Measurements from ENCODE around the gene SHC2.

The SHC2 gene

DNA sequence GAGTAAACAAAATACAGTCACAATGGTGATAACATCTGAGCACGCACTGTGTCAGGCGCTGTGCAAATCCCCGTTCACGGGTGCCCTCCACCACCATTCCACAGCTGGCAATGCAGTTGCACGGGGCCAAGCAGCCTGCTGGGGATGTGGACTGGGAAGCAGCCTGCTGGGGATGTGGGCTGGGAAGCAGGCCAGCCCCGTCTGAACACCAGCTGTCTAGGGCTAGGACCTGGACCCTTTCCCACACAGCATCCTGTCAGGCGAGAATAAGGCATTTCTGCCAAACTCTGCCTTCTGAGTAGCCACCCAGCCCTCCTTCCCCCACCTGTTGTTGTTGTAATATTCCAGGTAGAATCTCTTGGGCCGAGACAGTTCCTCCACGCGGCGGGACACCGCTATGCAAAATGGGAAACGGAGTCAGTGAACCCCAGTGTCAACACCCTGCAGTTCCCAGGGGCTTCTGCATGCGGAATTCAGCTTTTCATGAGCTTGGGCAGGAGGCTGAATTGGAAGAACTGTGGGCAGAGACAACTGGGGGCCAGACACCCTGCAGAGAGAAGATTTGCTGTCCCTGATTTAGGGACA, 88.4 kb downstream of the SHC2 start:
- DNase-seq (ENCODE audit: low read depth) = no peak

DNA sequence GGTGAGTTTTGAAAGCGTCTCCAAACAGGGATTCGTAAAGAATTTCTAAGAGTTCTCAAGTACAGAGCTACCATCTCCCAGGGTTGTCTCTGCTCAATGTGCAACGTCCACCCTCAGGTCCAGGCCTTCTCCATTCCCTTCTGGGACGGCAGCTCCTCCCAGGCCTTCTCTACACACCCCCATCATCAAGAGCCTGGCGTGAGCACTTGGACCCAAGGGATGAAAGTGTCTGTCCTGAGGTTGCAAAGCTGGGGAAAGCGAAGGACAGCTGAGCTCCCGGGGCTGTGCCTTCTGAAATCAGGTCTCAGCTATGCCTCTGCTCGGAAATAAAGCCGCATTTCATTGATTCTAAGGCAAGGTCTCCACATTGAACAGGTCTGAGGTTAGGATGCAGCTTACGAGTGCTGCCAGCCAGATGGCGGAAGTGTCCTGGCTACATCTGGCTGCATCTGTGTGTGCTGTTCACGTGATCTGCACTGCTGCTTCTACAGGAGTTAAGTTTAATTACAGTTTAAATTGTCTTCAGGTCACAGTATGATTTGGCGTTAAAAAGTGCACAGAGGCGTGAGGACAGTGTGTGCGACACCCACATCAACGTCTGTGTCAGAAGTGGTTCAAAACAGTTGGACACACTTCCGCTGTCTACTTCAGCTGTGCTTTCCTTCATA, 89.2 kb downstream of the SHC2 start:
- no peak for DNase-seq (ENCODE audit: low read depth)

DNA sequence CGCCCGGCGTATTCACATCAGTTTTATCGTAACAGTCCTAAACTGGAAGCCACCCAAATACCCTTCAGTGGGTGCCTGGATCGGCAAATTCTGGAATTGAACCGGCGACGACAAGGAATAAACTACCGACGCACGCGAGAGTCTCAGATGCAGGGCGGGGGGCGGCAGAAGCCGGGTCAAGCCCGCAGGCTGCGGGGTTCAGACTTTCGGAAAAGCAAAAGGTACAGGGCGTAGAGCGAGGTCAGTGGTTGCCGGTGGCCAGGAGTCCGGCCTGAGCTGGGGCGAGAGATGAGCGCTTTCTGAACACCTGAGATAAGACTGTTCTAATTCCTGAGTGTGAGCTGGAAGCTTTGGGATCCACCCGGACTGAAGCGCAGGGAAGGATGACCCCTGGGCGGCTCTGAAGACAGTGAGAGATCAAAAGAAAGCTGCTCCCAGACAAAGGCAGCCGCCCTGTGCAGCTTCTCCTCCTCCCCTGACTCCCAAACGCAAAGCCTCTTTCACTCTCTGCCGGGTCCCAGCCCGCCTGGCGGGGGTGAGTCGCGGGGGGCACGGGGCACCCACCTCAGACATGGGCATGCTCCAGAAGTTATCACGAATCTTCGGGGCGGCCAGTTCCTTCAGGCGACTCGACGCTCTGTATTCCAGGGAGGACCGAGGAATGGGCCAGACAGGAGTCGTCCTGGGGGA, 90.0 kb downstream of the SHC2 start:
- DNase-seq (ENCODE audit: low read depth) = no peak

DNA sequence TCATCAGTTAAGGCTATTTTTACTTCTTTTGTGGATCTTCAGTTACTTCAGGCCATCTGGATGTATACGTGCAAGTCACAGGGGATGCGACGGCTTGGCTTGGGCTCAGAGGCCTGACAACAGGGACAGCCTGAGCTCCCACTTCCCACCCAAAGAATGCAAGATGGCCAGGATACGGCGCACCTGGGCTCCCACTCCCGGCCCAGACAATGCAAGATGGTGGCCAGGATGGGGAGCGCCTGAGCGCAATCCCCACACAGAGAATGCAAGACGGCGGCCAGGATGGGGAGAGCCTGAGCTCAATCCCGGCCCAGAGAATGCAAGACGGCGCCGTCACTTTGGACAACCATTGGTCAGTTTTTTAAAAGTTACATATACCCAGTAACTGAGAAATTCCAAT, 91.0 kb downstream of the SHC2 start:
- no peak for DNase-seq (ENCODE audit: low read depth)

DNA sequence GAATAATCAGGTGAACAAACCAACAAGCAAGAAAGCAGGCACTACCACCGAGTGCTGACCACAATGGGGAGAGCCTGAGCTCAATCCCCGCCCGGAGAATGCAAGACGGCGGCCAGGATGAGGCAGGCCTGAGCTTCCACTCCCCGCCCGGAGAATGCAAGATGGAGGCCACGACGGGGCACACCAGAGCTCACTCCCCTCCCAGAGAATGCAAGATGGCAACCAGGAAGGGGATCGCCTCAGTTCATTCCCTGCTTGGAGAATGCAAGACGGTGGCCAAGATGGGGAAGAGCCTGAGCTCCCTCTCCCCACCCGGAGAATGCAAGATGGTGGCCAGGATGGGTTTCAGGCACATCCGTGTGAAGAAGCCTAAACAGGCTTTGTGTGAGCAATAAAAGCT, 91.6 kb downstream of the SHC2 start:
- DNase-seq (ENCODE audit: low read depth) = no peak

DNA sequence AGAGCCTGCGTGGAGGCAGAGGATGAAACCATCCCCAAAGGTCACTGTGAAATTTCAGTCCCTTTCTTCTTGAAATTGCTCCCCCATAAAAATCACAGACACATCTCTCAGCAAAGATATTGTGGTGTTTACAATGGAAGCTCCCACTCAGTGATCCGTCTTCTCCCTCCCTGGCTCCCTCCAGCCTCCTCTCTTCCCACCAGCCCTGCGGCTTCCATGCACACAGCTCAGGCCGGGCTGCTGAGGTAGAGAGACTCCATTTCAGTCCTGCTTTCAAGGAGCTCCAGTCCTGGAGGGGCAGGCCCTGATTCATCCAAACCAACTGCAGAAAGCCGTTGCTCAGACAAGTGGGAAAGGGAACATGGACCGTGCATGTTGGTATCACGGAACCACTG, 92.2 kb downstream of the SHC2 start:
- DNase-seq (ENCODE audit: low read depth) = no peak

DNA sequence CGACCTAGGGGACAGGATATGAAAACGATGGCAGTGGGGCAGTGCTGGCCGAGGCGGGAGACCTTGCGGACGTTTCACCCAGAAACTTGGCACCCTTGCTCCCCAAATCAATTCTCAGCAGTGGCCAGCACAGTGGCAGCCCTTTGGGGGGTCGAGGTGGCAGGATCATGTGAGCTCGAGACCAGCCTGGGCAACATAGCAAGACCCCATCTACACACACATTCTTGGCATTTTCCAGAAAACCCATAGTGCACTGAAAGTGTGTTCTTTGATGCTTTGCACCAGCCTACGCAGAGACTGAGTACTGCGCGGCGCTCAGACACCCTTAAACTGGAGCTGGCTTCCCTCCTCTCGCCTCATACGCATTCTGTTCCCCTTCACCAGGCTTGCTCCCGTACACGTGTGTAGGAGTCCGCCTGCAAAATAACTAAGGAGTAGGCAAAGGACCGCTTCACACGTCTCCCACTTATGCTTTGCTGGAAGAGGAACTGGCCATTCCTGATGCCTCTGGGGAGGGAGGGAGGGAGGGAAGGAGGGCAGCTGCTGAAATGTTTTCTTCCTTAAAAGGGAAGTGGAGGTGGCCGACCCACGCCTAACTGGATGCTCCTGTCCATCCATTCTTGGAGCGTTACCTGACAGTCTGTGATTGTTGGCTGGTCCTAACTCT, 92.7 kb downstream of the SHC2 start:
- DNase-seq (ENCODE audit: low read depth) = no peak

DNA sequence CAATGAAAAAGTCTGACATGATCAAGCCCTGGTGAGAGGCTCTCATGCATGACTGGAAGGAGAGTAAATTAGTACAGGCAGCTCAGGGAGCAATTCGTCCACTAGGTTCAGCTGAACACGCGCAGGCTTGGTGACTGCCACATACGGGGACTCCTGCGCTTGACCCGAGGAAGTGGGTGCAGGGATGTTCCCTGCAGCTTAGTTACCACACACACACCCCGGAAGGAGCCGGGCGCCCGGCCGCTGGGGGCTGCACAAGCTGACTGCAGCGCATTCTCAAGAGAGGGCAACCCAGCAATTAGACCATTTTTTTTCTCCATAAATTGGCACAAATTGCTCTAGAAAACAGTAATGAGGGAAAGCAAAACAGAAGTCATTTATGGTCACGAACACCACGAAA, 93.3 kb downstream of the SHC2 start:
- DNase-seq (ENCODE audit: low read depth) = no peak

DNA sequence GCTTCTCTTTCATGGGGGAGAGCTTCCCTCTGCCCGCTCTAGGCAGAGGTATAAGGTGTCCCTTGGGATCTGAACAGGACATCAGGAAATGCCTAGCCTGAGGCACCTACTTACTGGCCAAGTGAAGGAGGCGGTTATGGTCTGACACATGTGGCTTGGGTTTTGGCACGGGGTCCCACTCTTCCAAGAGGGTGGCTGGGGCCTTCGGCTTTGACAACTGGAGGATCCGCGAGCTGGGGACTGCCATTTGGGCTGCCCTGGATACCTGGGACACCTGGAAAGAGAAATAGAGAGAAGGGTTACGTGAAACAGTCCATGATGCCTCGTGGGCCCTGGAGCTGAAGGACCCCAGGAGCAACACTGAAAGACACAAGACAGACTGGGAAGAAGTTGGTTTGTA, 93.9 kb downstream of the SHC2 start:
- DNase-seq (ENCODE audit: low read depth) = no peak
